K562 (cell line): ENCODE data around the gene ZNF692. TPM values are rescaled to one million over a fixed set of nuclear protein-coding genes. Genes with fewer than 3 reads are reported as not detected.

Experiments
- C11orf30 ChIP-seq: fragments of 450-650 bp; IDR thresholded peaks from 2 replicates; pipeline ENCODE4 v1.6.1; 2016; ENCODE audit warnings: low read depth, mild to moderate bottlenecking
- CBFA2T3 ChIP-seq: fragments of 450-650 bp; IDR thresholded peaks from 2 replicates; pipeline ENCODE4 v1.6.1; 2017
- ERF ChIP-seq: fragments of 450-650 bp; formaldehyde crosslinking; IDR thresholded peaks from 2 replicates; pipeline ENCODE4 v1.4.0; 2020; ENCODE audit warnings: mild to moderate bottlenecking, mixed read lengths
- GATAD2A ChIP-seq: fragments of 450-650 bp; IDR thresholded peaks from 2 replicates; pipeline ENCODE4 v1.6.1; 2017
- MEIS2 ChIP-seq: fragments of 450-650 bp; IDR thresholded peaks from 2 replicates; pipeline ENCODE4 v1.6.1; 2014; ENCODE audit warnings: mild to moderate bottlenecking; ENCODE audit not compliant: partially characterized antibody
- NCOR1 ChIP-seq: fragments of 450-650 bp; IDR thresholded peaks from 2 replicates; pipeline ENCODE4 v1.6.1; 2016; ENCODE audit warnings: mild to moderate bottlenecking, moderate library complexity
- NONO ChIP-seq, 2 experiments: fragments of 200-400 bp in 1 of 2; fragments of 450-650 bp in 1 of 2; formaldehyde crosslinking in 1 of 2; IDR thresholded peaks; 2 replicates each; pipeline ENCODE4 v1.6.1; 2017; ENCODE audit warnings: low read depth in 2 of 2, mild to moderate bottlenecking in 2 of 2, moderate library complexity in 2 of 2, low read length in 1 of 2
- PHTF2 ChIP-seq: fragments of 250-450 bp; sonication (Bioruptor Pico); IDR thresholded peaks from 2 replicates; pipeline ENCODE4 v1.5.0; 2021; ENCODE audit warnings: mild to moderate bottlenecking
- SIN3A ChIP-seq, 2 experiments: fragments of 150-350 bp in 1 of 2; IDR thresholded peaks; 2 replicates each; pipeline ENCODE4 v1.6.1; 2011 to 2016; ENCODE audit warnings: borderline replicate concordance in 2 of 2, low read depth in 2 of 2, low read length in 2 of 2, mild to moderate bottlenecking in 2 of 2, moderate library complexity in 2 of 2; ENCODE audit not compliant: control insufficient read depth in 1 of 2
- SIN3B ChIP-seq: fragments of 450-650 bp; IDR thresholded peaks from 2 replicates; pipeline ENCODE4 v1.6.1; 2017; ENCODE audit warnings: low read depth, mild to moderate bottlenecking, moderate library complexity
- ZBTB1 ChIP-seq: sonication (generic); formaldehyde crosslinking; IDR thresholded peaks from 2 replicates; pipeline ENCODE4 v1.8.1; 2023; ENCODE audit warnings: missing genetic modification reagents, low read depth, mild to moderate bottlenecking, borderline replicate concordance
- ZNF717 ChIP-seq: fragments of 250-450 bp; sonication (Bioruptor Pico); IDR thresholded peaks from 2 replicates; pipeline ENCODE4 v1.5.0; 2021
- ZNF780A ChIP-seq: fragments of 250-450 bp; sonication (Bioruptor Pico); IDR thresholded peaks from 2 replicates; pipeline ENCODE4 v1.5.0; 2021; ENCODE audit warnings: mild to moderate bottlenecking
- polyA plus RNA-seq, 8 experiments: library from polyadenylated mRNA; depleted of rRNA in 4 of 8; stranded (reverse) in 5 of 8; unstranded in 3 of 8; fragments of >200 nt; fragmentation: Nextera tagmentation in 2 of 8; fragmentation: Illumina TruSeq in 1 of 8; extraction: Ambion mirVana in 2 of 8; extraction: Trizol in 1 of 8; gene quantifications; 2 replicates each; pipeline versions ENCODE4 v1.2.1 to v1.2.3, GENCODE V29; 2011 to 2014; ENCODE audit warnings: inconsistent platforms in 1 of 8, missing spikeins in 1 of 8
- total RNA-seq, 7 experiments: library from RNA; depleted of rRNA in 6 of 7; stranded (reverse); fragments of >200 nt in 6 of 7; fragmentation: Illumina TruSeq in 2 of 7; extraction: Trizol in 2 of 7; gene quantifications; 2 replicates each; pipeline versions ENCODE4 v1.2.1 to v1.2.3, GENCODE V29; 2011 to 2021; ENCODE audit warnings: low replicate concordance in 1 of 7
- TF ChIP-seq, protein P1 (sequence below), 3 experiments: fragments of 200-800 bp in 1 of 3; sonication (Bioruptor generic) in 1 of 3; sonication (generic) in 1 of 3; formaldehyde crosslinking in 1 of 3; IDR thresholded peaks; 2 replicates each; pipeline versions ENCODE4 v1.6.1 to v1.8.0; 2016 to 2022; ENCODE audit warnings: mild to moderate bottlenecking in 2 of 3, missing compliant biosample characterization in 2 of 3, missing genetic modification characterization in 2 of 3, missing genetic modification reagents in 1 of 3
- TF ChIP-seq, protein P2 (sequence below): fragments of 450-650 bp; IDR thresholded peaks from 2 replicates; pipeline ENCODE4 v1.6.1; 2018; ENCODE audit warnings: mild to moderate bottlenecking, low read depth; ENCODE audit not compliant: partially characterized antibody
- TF ChIP-seq, protein P3 (sequence below): fragments of 450-650 bp; IDR thresholded peaks from one replicate; pipeline ENCODE4 v1.6.1; 2018; ENCODE audit warnings: mild to moderate bottlenecking, moderate library complexity; ENCODE audit not compliant: partially characterized antibody
- TF ChIP-seq, protein P4 (sequence below): fragments of 250-450 bp; sonication (Bioruptor Pico); IDR thresholded peaks from 2 replicates; pipeline ENCODE4 v1.8.0; 2021; ENCODE audit warnings: moderate library complexity, mild to moderate bottlenecking, inconsistent platforms
- TF ChIP-seq, protein P5 (sequence below): sonication (generic); formaldehyde crosslinking; IDR thresholded peaks from 2 replicates; pipeline ENCODE4 v1.8.0; 2023; ENCODE audit warnings: mild to moderate bottlenecking, missing genetic modification reagents

The ZNF692 gene
- total and polyA plus RNA-seq, 9 of the 15 experiments (the other 6 are each of a cell fraction or from before 2014, with no cell fraction given), result 8.4 to 143 (median 55.9) TPM

DNA sequence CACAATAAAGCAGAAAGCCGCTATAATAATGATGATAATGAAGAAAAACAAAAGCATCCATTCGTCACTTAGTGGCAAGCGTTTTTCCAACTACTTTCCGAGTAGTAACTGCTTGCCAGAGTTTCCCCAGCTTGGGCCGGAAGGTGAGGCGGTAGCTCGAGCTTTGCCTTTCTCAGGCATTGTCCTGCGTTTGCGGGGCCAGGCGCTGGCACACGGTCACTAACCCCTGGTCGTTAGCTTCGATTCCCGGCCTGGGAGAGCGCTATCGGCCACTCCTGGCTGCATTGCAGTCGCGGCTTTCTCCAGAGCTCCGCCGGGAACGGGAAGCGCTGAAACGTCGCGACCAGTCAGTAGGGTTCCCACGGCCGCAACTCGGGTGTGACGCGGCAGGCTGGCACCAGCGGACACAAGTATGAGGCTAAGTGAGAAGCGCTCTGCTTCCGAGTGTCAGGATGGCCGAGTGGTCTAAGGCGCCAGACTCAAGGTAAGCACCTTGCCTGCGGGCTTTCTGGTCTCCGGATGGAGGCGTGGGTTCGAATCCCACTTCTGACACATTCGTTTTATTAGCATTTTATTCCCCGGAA, 14.6 kb upstream of the ZNF692 start (continued):
- TF ChIP-seq, protein P1, sequence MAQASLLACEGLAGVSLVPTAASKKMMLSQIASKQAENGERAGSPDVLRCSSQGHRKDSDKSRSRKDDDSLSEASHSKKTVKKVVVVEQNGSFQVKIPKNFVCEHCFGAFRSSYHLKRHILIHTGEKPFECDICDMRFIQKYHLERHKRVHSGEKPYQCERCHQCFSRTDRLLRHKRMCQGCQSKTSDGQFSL (CRISPR knock-in tag; IDR thresholded peaks at IDR 0.05), result no peak
- TF ChIP-seq, protein P1 (tag; IDR thresholded peaks at IDR 0.05), result no peak
- TF ChIP-seq NCOR1, result peak; percentile 33; the same call in 1 of the 2 replicates
- no peak for TF ChIP-seq PHTF2 (CRISPR knock-in tag)
- no peak for TF ChIP-seq C11orf30
- TF ChIP-seq, protein P2, sequence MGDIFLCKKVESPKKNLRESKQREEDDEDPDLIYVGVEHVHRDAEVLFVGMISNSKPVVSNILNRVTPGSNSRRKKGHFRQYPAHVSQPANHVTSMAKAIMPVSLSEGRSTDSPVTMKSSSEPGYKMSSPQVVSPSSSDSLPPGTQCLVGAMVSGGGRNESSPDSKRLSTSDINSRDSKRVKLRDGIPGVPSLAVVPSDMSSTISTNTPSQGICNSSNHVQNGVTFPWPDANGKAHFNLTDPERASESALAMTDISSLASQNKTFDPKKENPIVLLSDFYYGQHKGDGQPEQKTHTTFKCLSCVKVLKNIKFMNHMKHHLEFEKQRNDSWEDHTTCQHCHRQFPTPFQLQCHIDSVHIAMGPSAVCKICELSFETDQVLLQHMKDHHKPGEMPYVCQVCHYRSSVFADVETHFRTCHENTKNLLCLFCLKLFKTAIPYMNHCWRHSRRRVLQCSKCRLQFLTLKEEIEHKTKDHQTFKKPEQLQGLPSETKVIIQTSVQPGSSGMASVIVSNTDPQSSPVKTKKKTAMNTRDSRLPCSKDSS, result no peak
- TF ChIP-seq ZNF717 (CRISPR knock-in tag), result no peak
- TF ChIP-seq CBFA2T3, result 0 out of 2 replicates have a peak, but pooled peaks have one; percentile 1
- TF ChIP-seq ZNF780A (CRISPR knock-in tag), result no peak
- TF ChIP-seq, protein P3, sequence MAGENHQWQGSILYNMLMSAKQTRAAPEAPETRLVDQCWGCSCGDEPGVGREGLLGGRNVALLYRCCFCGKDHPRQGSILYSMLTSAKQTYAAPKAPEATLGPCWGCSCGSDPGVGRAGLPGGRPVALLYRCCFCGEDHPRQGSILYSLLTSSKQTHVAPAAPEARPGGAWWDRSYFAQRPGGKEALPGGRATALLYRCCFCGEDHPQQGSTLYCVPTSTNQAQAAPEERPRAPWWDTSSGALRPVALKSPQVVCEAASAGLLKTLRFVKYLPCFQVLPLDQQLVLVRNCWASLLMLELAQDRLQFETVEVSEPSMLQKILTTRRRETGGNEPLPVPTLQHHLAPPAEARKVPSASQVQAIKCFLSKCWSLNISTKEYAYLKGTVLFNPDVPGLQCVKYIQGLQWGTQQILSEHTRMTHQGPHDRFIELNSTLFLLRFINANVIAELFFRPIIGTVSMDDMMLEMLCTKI, result no peak
- TF ChIP-seq, protein P4, sequence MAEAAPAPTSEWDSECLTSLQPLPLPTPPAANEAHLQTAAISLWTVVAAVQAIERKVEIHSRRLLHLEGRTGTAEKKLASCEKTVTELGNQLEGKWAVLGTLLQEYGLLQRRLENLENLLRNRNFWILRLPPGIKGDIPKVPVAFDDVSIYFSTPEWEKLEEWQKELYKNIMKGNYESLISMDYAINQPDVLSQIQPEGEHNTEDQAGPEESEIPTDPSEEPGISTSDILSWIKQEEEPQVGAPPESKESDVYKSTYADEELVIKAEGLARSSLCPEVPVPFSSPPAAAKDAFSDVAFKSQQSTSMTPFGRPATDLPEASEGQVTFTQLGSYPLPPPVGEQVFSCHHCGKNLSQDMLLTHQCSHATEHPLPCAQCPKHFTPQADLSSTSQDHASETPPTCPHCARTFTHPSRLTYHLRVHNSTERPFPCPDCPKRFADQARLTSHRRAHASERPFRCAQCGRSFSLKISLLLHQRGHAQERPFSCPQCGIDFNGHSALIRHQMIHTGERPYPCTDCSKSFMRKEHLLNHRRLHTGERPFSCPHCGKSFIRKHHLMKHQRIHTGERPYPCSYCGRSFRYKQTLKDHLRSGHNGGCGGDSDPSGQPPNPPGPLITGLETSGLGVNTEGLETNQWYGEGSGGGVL, result no peak
- TF ChIP-seq, protein P5, sequence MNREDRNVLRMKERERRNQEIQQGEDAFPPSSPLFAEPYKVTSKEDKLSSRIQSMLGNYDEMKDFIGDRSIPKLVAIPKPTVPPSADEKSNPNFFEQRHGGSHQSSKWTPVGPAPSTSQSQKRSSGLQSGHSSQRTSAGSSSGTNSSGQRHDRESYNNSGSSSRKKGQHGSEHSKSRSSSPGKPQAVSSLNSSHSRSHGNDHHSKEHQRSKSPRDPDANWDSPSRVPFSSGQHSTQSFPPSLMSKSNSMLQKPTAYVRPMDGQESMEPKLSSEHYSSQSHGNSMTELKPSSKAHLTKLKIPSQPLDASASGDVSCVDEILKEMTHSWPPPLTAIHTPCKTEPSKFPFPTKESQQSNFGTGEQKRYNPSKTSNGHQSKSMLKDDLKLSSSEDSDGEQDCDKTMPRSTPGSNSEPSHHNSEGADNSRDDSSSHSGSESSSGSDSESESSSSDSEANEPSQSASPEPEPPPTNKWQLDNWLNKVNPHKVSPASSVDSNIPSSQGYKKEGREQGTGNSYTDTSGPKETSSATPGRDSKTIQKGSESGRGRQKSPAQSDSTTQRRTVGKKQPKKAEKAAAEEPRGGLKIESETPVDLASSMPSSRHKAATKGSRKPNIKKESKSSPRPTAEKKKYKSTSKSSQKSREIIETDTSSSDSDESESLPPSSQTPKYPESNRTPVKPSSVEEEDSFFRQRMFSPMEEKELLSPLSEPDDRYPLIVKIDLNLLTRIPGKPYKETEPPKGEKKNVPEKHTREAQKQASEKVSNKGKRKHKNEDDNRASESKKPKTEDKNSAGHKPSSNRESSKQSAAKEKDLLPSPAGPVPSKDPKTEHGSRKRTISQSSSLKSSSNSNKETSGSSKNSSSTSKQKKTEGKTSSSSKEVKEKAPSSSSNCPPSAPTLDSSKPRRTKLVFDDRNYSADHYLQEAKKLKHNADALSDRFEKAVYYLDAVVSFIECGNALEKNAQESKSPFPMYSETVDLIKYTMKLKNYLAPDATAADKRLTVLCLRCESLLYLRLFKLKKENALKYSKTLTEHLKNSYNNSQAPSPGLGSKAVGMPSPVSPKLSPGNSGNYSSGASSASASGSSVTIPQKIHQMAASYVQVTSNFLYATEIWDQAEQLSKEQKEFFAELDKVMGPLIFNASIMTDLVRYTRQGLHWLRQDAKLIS (CRISPR knock-in tag), result 0 out of 2 replicates have a peak, but pooled peaks have one; percentile 13
- TF ChIP-seq GATAD2A, result no peak
- TF ChIP-seq SIN3A (IDR thresholded peaks at IDR 0.05; ENCODE audit: borderline replicate concordance in 2 of 2, control insufficient read depth in 1 of 2, low read depth in 2 of 2, low read length in 2 of 2), result no peak
- no peak for TF ChIP-seq ERF
- peak; percentile 3 for TF ChIP-seq MEIS2
- no peak for TF ChIP-seq NONO (IDR thresholded peaks at IDR 0.05; ENCODE audit: low read depth in 2 of 2, low read length in 1 of 2)
- TF ChIP-seq ZBTB1 (CRISPR knock-in tag), result no peak; the same call in 1 of the 2 replicates
- 0 out of 2 replicates have a peak, but pooled peaks have one; percentile 15 for TF ChIP-seq SIN3B
